Measurements from ENCODE around the gene BCO2.

DNA sequence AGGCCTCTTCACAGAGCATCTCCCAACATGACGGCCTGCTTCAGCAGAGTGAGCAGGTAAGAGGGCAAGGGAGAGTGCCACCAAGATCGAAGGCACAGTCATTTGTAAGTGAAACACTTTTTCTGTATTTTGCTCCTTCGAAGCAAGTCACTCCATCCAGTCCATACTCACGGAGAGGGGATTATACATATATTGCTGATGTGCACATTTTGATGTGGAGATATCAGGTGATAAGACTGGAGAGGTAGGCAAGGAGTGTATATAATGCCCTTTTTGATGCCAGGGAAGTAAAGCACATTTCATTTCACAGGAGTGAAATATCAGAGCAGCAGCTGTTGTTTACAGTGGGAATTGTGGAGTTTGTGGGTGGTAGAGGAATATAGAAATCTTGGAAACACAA, 62.1 kb downstream of the BCO2 start:
- TF ChIP-seq CTCF (IDR thresholded peaks at IDR 0.05): no peak
- TF ChIP-seq POLR2A (IDR thresholded peaks at IDR 0.05): no peak
